SK-N-SH treated with all-trans-retinoic acid at 6 μM for 48 hours (cell line): ENCODE measurements around the gene DENND1B.

ENCODE experiments used
- ATAC-seq: fragments of 200-7000 bp; cut with Tn5 transposase; 3 replicates; pipeline ENCODE4 v1.9.1; 2020; ENCODE audit warnings: mild to moderate bottlenecking, moderate library complexity
- ARNTL ChIP-seq: fragments of 450-650 bp; formaldehyde crosslinking; IDR thresholded peaks from 2 replicates; pipeline ENCODE4 v1.5.0; 2020; ENCODE audit warnings: low read depth, mild to moderate bottlenecking, moderate library complexity, borderline replicate concordance
- BACH2 ChIP-seq: fragments of 250-450 bp; sonication (Bioruptor Pico); IDR thresholded peaks from 2 replicates; pipeline ENCODE4 v1.9.0; 2021; ENCODE audit warnings: mild to moderate bottlenecking, borderline replicate concordance
- CSDC2 ChIP-seq: fragments of 250-450 bp; sonication (Bioruptor Pico); IDR thresholded peaks from 2 replicates; pipeline ENCODE4 v1.5.0; 2020; ENCODE audit warnings: mild to moderate bottlenecking, moderate library complexity
- ESRRG ChIP-seq: fragments of 250-450 bp; sonication (Bioruptor Pico); IDR thresholded peaks from 2 replicates; pipeline ENCODE4 v1.6.1; 2021; ENCODE audit warnings: mild to moderate bottlenecking
- GLIS3 ChIP-seq: fragments of 250-450 bp; sonication (Bioruptor Pico); IDR thresholded peaks from 2 replicates; pipeline ENCODE4 v1.5.0; 2020; ENCODE audit warnings: mild to moderate bottlenecking, moderate library complexity
- ISL1 ChIP-seq: fragments of 250-450 bp; sonication (Bioruptor Pico); IDR thresholded peaks from 2 replicates; pipeline ENCODE4 v2.1.2; 2022; ENCODE audit warnings: mild to moderate bottlenecking, moderate library complexity
- OSR1 ChIP-seq: fragments of 250-450 bp; sonication (Bioruptor Pico); IDR thresholded peaks from 2 replicates; pipeline ENCODE4 v1.8.0; 2022; ENCODE audit warnings: moderate library complexity, mild to moderate bottlenecking, inconsistent platforms
- PPARA ChIP-seq: fragments of 250-450 bp; sonication (Bioruptor Pico); IDR thresholded peaks from 2 replicates; pipeline ENCODE4 v1.5.0; 2020; ENCODE audit warnings: mild to moderate bottlenecking, borderline replicate concordance
- RARB ChIP-seq: fragments of 250-450 bp; sonication (Bioruptor Pico); IDR thresholded peaks from 2 replicates; pipeline ENCODE4 v1.8.0; 2021; ENCODE audit warnings: mild to moderate bottlenecking, moderate library complexity
- SNAI2 ChIP-seq: fragments of 250-450 bp; sonication (Bioruptor Pico); IDR thresholded peaks from 2 replicates; pipeline ENCODE4 v1.5.0; 2020; ENCODE audit warnings: mild to moderate bottlenecking, moderate library complexity
- TCF4 ChIP-seq: fragments of 250-450 bp; sonication (Bioruptor Pico); IDR thresholded peaks from 2 replicates; pipeline ENCODE4 v1.8.0; 2021; ENCODE audit warnings: mild to moderate bottlenecking, moderate library complexity, borderline replicate concordance
- TOX ChIP-seq: fragments of 250-450 bp; sonication (Bioruptor Pico); IDR thresholded peaks from 2 replicates; pipeline ENCODE4 v1.8.0; 2021; ENCODE audit warnings: mild to moderate bottlenecking, moderate library complexity, borderline replicate concordance
- ZC3H10 ChIP-seq: fragments of 250-450 bp; sonication (Bioruptor Pico); IDR thresholded peaks from 2 replicates; pipeline ENCODE4 v1.5.1; 2021; ENCODE audit warnings: mild to moderate bottlenecking, moderate library complexity
- ZFP3 ChIP-seq: fragments of 250-450 bp; sonication (Bioruptor Pico); IDR thresholded peaks from 2 replicates; pipeline ENCODE4 v1.5.0; 2020; ENCODE audit warnings: mild to moderate bottlenecking, moderate library complexity
- ZFP30 ChIP-seq: fragments of 450-650 bp; formaldehyde crosslinking; IDR thresholded peaks from 2 replicates; pipeline ENCODE4 v1.5.0; 2022; ENCODE audit warnings: mild to moderate bottlenecking, moderate library complexity
- ZNF565 ChIP-seq: fragments of 450-650 bp; formaldehyde crosslinking; conservative IDR thresholded peaks from 2 replicates; pipeline ENCODE4 v1.5.0; 2020; ENCODE audit warnings: low read depth, mild to moderate bottlenecking, moderate library complexity
- ZNF70 ChIP-seq: fragments of 450-650 bp; formaldehyde crosslinking; IDR thresholded peaks from 2 replicates; pipeline ENCODE4 v1.5.0; 2020; ENCODE audit warnings: mild to moderate bottlenecking, moderate library complexity
- ZNF8 ChIP-seq: fragments of 450-650 bp; formaldehyde crosslinking; IDR thresholded peaks from 2 replicates; pipeline ENCODE4 v1.5.0; 2020; ENCODE audit warnings: mild to moderate bottlenecking, moderate library complexity
- TF ChIP-seq, protein P1 (sequence below): fragments of 250-450 bp; sonication (Bioruptor Pico); IDR thresholded peaks from 2 replicates; pipeline ENCODE4 v1.8.0; 2021; ENCODE audit warnings: low read depth, mild to moderate bottlenecking, moderate library complexity, borderline replicate concordance
- TF ChIP-seq, protein P2 (sequence below): fragments of 250-450 bp; sonication (Bioruptor Pico); IDR thresholded peaks from 2 replicates; pipeline ENCODE4 v1.8.0; 2020; ENCODE audit warnings: mild to moderate bottlenecking, moderate library complexity, borderline replicate concordance
- TF ChIP-seq, protein P3 (sequence below): fragments of 250-450 bp; sonication (Bioruptor Pico); IDR thresholded peaks from 2 replicates; pipeline ENCODE4 v1.5.1; 2021; ENCODE audit warnings: mild to moderate bottlenecking, moderate library complexity
- TF ChIP-seq, protein P4 (sequence below): fragments of 250-450 bp; sonication (Bioruptor Pico); IDR thresholded peaks from 2 replicates; pipeline ENCODE4 v1.5.0; 2020; ENCODE audit warnings: mild to moderate bottlenecking, moderate library complexity

Gene DENND1B

DNA sequence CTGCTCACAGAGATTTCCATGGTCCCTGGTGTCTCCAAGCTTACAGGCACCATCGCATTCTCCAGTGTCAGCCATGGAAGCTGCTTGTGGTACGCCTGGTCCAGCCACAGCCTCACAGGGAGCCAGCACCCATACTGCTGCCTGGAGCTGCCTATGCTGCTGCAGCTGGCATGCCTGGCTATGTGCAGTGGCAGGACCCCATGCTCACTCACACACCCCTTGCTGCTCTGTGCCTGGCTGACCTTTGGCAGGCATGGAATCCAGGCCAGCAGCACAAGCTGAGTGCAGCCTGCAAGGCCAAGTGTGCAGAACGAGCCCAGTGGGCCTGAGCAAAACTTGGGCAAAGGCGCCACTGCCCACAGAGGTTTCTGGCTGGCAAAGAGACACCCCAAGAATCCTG is 26.4 kb upstream of the DENND1B start:
- no peak for ATAC-seq
- TF ChIP-seq BACH2 (CRISPR knock-in tag) (no peak), ZFP30 (CRISPR knock-in tag) (no peak), ZFP3 (CRISPR knock-in tag) (no peak), ZNF565 (CRISPR knock-in tag) (no peak), ISL1 (CRISPR knock-in tag) (no peak), ZNF8 (no peak), SNAI2 (CRISPR knock-in tag) (no peak), RARB (CRISPR knock-in tag) (no peak)
- TF ChIP-seq, protein P1, sequence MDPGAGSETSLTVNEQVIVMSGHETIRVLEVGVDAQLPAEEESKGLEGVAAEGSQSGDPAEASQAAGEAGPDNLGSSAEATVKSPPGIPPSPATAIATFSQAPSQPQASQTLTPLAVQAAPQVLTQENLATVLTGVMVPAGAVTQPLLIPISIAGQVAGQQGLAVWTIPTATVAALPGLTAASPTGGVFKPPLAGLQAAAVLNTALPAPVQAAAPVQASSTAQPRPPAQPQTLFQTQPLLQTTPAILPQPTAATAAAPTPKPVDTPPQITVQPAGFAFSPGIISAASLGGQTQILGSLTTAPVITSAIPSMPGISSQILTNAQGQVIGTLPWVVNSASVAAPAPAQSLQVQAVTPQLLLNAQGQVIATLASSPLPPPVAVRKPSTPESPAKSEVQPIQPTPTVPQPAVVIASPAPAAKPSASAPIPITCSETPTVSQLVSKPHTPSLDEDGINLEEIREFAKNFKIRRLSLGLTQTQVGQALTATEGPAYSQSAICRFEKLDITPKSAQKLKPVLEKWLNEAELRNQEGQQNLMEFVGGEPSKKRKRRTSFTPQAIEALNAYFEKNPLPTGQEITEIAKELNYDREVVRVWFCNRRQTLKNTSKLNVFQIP, result no peak
- TF ChIP-seq, protein P2, sequence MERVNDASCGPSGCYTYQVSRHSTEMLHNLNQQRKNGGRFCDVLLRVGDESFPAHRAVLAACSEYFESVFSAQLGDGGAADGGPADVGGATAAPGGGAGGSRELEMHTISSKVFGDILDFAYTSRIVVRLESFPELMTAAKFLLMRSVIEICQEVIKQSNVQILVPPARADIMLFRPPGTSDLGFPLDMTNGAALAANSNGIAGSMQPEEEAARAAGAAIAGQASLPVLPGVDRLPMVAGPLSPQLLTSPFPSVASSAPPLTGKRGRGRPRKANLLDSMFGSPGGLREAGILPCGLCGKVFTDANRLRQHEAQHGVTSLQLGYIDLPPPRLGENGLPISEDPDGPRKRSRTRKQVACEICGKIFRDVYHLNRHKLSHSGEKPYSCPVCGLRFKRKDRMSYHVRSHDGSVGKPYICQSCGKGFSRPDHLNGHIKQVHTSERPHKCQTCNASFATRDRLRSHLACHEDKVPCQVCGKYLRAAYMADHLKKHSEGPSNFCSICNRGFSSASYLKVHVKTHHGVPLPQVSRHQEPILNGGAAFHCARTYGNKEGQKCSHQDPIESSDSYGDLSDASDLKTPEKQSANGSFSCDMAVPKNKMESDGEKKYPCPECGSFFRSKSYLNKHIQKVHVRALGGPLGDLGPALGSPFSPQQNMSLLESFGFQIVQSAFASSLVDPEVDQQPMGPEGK (CRISPR knock-in tag), result no peak
- TF ChIP-seq, all 23 proteins: peak for 0

DNA sequence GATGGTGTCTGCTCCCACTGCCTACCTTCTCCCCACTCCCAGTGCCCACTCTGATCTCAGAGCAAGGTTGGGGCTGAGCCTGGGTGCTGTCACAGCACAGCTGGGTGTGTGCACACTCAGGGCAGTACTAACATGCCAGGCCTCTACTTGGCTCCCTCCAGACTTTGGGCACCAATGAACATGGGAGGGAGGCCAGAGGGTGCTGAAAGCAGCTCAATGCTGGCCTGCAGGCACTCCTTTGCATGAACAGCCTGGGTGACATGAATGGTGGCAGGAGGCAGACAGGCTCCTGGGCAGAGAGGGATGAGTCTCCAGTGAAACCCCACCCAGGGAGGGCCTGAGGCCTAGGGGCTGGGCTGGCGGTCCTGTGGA is 25.8 kb upstream of the DENND1B start:
- no peak for ATAC-seq
- TF ChIP-seq TOX (CRISPR knock-in tag), result no peak
- TF ChIP-seq ESRRG (CRISPR knock-in tag), result no peak
- TF ChIP-seq SNAI2 (CRISPR knock-in tag), result no peak
- no peak for TF ChIP-seq ZFP3 (CRISPR knock-in tag)
- TF ChIP-seq BACH2 (CRISPR knock-in tag), result no peak
- no peak for TF ChIP-seq ZNF70 (CRISPR knock-in tag)
- TF ChIP-seq, protein P2 (CRISPR knock-in tag), result no peak
- TF ChIP-seq ZNF565 (CRISPR knock-in tag), result no peak
- TF ChIP-seq PPARA, result no peak
- no peak for TF ChIP-seq TCF4 (CRISPR knock-in tag)
- TF ChIP-seq OSR1, result no peak
- TF ChIP-seq ZNF8, result no peak
- no peak for TF ChIP-seq GLIS3 (CRISPR knock-in tag)
- TF ChIP-seq, protein P3, sequence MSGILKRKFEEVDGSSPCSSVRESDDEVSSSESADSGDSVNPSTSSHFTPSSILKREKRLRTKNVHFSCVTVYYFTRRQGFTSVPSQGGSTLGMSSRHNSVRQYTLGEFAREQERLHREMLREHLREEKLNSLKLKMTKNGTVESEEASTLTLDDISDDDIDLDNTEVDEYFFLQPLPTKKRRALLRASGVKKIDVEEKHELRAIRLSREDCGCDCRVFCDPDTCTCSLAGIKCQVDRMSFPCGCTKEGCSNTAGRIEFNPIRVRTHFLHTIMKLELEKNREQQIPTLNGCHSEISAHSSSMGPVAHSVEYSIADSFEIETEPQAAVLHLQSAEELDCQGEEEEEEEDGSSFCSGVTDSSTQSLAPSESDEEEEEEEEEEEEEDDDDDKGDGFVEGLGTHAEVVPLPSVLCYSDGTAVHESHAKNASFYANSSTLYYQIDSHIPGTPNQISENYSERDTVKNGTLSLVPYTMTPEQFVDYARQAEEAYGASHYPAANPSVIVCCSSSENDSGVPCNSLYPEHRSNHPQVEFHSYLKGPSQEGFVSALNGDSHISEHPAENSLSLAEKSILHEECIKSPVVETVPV (CRISPR knock-in tag), result no peak
- no peak for TF ChIP-seq ARNTL
- no peak for TF ChIP-seq RARB (CRISPR knock-in tag)
- no peak for TF ChIP-seq ISL1 (CRISPR knock-in tag)
- TF ChIP-seq ZFP30 (CRISPR knock-in tag), result no peak

DNA sequence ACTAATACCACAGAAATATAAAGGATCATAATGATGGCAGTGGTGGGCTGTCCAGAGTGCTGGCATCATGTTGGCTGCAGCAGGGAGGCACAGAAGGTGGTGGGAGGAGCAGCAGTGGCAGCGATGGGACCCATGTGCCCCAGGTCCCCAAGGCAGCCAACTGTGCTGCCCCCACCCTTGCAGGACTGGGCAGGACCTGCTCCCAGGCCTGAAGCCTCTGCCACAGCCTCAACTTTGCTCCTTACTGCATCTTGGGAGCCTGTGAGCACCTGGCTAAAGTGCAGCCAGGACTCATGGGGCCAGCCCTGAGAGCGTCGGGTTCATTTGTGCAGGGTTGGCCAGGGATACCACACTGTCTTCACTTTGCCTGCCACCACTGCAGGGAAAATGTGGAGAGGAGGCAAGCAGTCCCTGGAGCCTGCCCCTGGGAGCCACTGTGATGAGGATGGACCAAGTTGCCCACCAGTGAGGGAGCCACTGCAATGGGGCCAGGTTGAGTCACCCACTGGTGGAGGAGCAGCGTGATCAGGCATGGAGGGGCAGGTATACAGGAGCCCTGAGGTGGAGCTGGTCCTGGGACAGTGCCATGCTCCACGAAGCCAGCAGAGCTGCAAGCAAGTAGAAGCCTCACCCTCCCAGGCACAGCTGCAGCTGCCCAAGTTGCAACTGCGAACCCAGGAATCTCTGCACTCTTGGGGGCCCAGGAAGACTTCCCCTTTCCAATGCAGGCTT is 25.3 kb upstream of the DENND1B start:
- no peak for ATAC-seq

More for the DNA sequence above, 25.3 kb upstream of the DENND1B start:
- TF ChIP-seq, protein P3 (CRISPR knock-in tag), result no peak
- TF ChIP-seq ZC3H10 (CRISPR knock-in tag) (no peak), ISL1 (CRISPR knock-in tag) (no peak), PPARA (no peak), GLIS3 (CRISPR knock-in tag) (no peak), BACH2 (CRISPR knock-in tag) (no peak), SNAI2 (CRISPR knock-in tag) (no peak), CSDC2 (CRISPR knock-in tag) (no peak), ZFP30 (CRISPR knock-in tag) (no peak), ZFP3 (CRISPR knock-in tag) (no peak), ZNF565 (CRISPR knock-in tag) (no peak), ESRRG (CRISPR knock-in tag) (no peak), TOX (CRISPR knock-in tag) (no peak), ZNF8 (no peak)
- TF ChIP-seq, protein P1, result no peak
- TF ChIP-seq, protein P4, sequence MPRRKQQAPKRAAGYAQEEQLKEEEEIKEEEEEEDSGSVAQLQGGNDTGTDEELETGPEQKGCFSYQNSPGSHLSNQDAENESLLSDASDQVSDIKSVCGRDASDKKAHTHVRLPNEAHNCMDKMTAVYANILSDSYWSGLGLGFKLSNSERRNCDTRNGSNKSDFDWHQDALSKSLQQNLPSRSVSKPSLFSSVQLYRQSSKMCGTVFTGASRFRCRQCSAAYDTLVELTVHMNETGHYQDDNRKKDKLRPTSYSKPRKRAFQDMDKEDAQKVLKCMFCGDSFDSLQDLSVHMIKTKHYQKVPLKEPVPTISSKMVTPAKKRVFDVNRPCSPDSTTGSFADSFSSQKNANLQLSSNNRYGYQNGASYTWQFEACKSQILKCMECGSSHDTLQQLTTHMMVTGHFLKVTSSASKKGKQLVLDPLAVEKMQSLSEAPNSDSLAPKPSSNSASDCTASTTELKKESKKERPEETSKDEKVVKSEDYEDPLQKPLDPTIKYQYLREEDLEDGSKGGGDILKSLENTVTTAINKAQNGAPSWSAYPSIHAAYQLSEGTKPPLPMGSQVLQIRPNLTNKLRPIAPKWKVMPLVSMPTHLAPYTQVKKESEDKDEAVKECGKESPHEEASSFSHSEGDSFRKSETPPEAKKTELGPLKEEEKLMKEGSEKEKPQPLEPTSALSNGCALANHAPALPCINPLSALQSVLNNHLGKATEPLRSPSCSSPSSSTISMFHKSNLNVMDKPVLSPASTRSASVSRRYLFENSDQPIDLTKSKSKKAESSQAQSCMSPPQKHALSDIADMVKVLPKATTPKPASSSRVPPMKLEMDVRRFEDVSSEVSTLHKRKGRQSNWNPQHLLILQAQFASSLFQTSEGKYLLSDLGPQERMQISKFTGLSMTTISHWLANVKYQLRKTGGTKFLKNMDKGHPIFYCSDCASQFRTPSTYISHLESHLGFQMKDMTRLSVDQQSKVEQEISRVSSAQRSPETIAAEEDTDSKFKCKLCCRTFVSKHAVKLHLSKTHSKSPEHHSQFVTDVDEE (CRISPR knock-in tag), result no peak
